Hematopoietic multipotent progenitor cell treated with erythropoietin and hydrocortisone succinate and interleukin-3 and kit ligand, for 15 days (in vitro differentiated cells): ENCODE data around the gene STAMBPL1.
"Not testable (repeated sequence)": the region's sequence is repeated elsewhere in the genome, so short reads cannot be mapped to it uniquely, and the experiment has no call there.

Experiments
- DNase-seq: peaks from one replicate; pipeline ENCODE4 v3.0.0-alpha.2; 2015; ENCODE audit warnings: low spot score

STAMBPL1 gene

GRCh38 chr10:88879534-88880281 lies at the start of gene STAMBPL1:
Gene STAMBPL1 (plus strand): TSS chr10:88880245. CDS start chr10:88901709, 21,464 bp downstream.
- no peak for DNase-seq

GRCh38 chr10:88830643-88831268 lies 49.3 kb upstream of the STAMBPL1 start:
- no peak for DNase-seq

- no peak for DNase-seq
Observed at GRCh38 chr10:88831709-88832108, 48.3 kb upstream of the STAMBPL1 start.

GRCh38 chr10:88832376-88832775 lies 47.7 kb upstream of the STAMBPL1 start:
- DNase-seq = no peak

- no peak for DNase-seq
Observed at GRCh38 chr10:88833156-88833555, 46.9 kb upstream of the STAMBPL1 start.

- no peak for DNase-seq
Observed at GRCh38 chr10:88833723-88834122, 46.3 kb upstream of the STAMBPL1 start.

- peak; percentile 70 for DNase-seq
Observed at GRCh38 chr10:88835096-88835909, 44.7 kb upstream of the STAMBPL1 start.

GRCh38 chr10:88835910-88836221 lies 44.2 kb upstream of the STAMBPL1 start:
- DNase-seq = no peak

- DNase-seq = not testable (repeated sequence)
Observed at GRCh38 chr10:88837632-88838031, 42.4 kb upstream of the STAMBPL1 start.

- DNase-seq = no peak
Observed at GRCh38 chr10:88838766-88839350, 41.2 kb upstream of the STAMBPL1 start.

- no peak for DNase-seq
Observed at GRCh38 chr10:88840104-88840503, 39.9 kb upstream of the STAMBPL1 start.

GRCh38 chr10:88840881-88841280 lies 39.2 kb upstream of the STAMBPL1 start:
- DNase-seq = no peak

- no peak for DNase-seq
Observed at GRCh38 chr10:88841316-88842111, 38.5 kb upstream of the STAMBPL1 start.

- no peak for DNase-seq
Observed at GRCh38 chr10:88843171-88843570, 36.9 kb upstream of the STAMBPL1 start.

GRCh38 chr10:88848499-88848898 lies 31.5 kb upstream of the STAMBPL1 start:
- DNase-seq = no peak

GRCh38 chr10:88849234-88849633 lies 30.8 kb upstream of the STAMBPL1 start:
- no peak for DNase-seq

- DNase-seq = no peak
Observed at GRCh38 chr10:88850712-88851111, 29.3 kb upstream of the STAMBPL1 start.

GRCh38 chr10:88851706-88852105 lies 28.3 kb upstream of the STAMBPL1 start, which contains the start of gene ANKRD22:
Gene ANKRD22 (minus strand): TSS chr10:88851844. CDS start chr10:88851607, 237 bp downstream.
- no peak for DNase-seq

- no peak for DNase-seq
Observed at GRCh38 chr10:88852327-88852726, 27.7 kb upstream of the STAMBPL1 start.

GRCh38 chr10:88853155-88853881 lies 26.7 kb upstream of the STAMBPL1 start:
- no peak for DNase-seq

- DNase-seq = no peak
Observed at GRCh38 chr10:88854684-88855083, 25.4 kb upstream of the STAMBPL1 start.
